GM19351 (cell line): ENCODE measurements around the gene OR2D3.
"Not testable (repeated sequence)": the region's sequence is repeated elsewhere in the genome, so short reads cannot be mapped to it uniquely, and the experiment has no call there.

Source experiments
- ATAC-seq: cut with Tn5 transposase; IDR thresholded peaks from one replicate; pipeline ENCODE4 v1.9.1; 2021; ENCODE audit warnings: mild to moderate bottlenecking, moderate library complexity; ENCODE audit not compliant: unreplicated experiment

The OR2D3 gene, protein sequence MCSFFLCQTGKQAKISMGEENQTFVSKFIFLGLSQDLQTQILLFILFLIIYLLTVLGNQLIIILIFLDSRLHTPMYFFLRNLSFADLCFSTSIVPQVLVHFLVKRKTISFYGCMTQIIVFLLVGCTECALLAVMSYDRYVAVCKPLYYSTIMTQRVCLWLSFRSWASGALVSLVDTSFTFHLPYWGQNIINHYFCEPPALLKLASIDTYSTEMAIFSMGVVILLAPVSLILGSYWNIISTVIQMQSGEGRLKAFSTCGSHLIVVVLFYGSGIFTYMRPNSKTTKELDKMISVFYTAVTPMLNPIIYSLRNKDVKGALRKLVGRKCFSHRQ

DNA sequence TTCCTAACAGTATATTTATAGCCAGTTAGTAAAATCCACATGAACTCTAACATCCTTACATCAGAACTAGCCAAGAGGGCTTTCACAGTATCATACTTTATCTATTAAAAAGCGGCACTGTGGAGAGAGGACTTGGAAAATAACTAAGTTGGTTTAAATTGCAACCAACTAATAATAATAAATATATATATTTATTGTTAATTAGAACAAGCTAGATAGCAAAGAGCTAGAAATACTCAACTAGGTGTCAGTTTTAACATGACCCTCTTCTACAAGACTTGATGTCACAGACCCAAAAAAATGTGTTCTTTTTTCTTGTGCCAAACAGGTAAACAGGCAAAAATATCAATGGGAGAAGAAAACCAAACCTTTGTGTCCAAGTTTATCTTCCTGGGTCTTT lies at the start of gene OR2D3:
TSS of gene OR2D3 (plus strand) at position 301 of the 400 bp plus-strand sequence. CDS start at position 301, 0 bp downstream.
- no peak for ATAC-seq

DNA sequence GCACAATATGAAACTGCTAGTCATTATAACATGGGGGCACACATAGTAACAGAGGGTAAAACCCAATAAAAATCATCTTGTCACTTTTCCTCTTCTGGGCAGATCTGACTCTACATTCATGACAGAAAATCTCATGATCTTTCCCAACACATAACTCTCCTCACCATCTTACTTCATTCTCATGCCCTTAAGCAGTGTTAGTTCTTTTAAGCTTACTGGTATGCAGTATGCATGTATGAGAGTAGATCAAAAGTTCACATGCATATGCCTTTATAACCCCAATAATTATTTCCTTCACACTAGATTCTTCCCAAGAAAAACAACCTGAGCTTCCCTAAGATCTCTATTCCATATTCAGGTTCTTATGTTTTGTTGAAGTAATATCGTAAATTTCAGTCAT lies 49.5 kb upstream of the OR2D3 start:
- no peak for ATAC-seq

GRCh38 chr11:6875761-6876160 lies 45.0 kb upstream of the OR2D3 start:
- no peak for ATAC-seq

GRCh38 chr11:6876325-6876724 lies 44.5 kb upstream of the OR2D3 start, which contains the start of gene OR10A4:
Gene OR10A4, plus strand, starts transcription at chr11:6876625. Its CDS starts 23 bp downstream, at chr11:6876648.
- no peak for ATAC-seq

- no peak for ATAC-seq
Measured at GRCh38 chr11:6876914-6877313, 43.9 kb upstream of the OR2D3 start.

- no peak for ATAC-seq
Measured at GRCh38 chr11:6882751-6883150, 38.1 kb upstream of the OR2D3 start.

DNA sequence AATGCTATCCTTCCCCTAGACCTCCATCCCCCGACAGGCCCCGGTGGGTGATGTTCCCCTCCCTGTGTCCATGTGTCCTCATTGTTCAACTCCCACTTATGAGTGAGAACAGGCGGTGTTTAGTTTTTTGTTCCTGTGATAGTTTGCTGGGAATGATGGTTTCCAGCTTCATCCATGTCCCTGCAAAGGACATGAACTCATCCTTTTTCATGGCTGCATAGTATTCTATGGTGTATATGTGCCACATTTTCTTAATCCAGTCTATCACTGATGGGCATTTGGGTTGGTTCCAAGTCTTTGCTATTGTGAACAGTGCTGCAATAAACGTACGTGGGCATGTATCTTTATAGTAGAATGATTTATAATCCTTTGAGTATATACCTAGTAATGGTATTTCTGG lies 33.1 kb upstream of the OR2D3 start:
- ATAC-seq, result not testable (repeated sequence)

GRCh38 chr11:6888830-6889229 lies 32.0 kb upstream of the OR2D3 start:
- ATAC-seq, result no peak

- peak; percentile 67 for ATAC-seq
Measured at GRCh38 chr11:6889835-6890234, 31.0 kb upstream of the OR2D3 start.

GRCh38 chr11:6892400-6892799 lies 28.4 kb upstream of the OR2D3 start, which contains the start of gene OR2D2:
Gene OR2D2, minus strand, starts transcription at chr11:6892500. Its CDS starts 0 bp downstream, at chr11:6892500.
- ATAC-seq, result no peak

DNA sequence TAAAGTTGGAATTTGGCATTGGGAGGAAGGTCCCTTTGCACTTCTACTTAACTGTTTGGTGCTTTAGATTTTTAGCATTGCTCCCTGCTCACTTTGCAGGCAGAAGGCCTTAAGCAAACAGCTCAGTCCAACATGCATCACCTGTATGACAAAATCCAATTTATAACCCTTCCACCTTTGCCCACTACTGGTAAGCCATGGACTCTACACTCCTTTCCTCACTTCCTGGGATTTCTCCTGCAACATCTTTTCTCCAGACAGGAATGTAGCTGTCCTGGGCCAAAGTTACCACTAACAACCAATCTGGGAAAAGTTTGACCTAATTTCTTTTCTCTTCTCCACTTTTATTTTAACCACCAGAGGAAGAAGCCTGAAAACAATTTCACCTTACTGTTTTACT lies 26.7 kb upstream of the OR2D3 start:
- no peak for ATAC-seq

GRCh38 chr11:6895010-6895409 lies 25.8 kb upstream of the OR2D3 start:
- ATAC-seq, result peak; percentile 97

GRCh38 chr11:6898911-6899310 lies 21.9 kb upstream of the OR2D3 start:
- ATAC-seq, result no peak

GRCh38 chr11:6900327-6900999 lies 20.3 kb upstream of the OR2D3 start:
- no peak for ATAC-seq

- not testable (repeated sequence) for ATAC-seq
Measured at GRCh38 chr11:6904804-6905203, 16.0 kb upstream of the OR2D3 start.

GRCh38 chr11:6911378-6911777 lies 9.4 kb upstream of the OR2D3 start:
- ATAC-seq, result no peak

GRCh38 chr11:6911948-6912347 lies 8.9 kb upstream of the OR2D3 start:
- ATAC-seq, result no peak

DNA sequence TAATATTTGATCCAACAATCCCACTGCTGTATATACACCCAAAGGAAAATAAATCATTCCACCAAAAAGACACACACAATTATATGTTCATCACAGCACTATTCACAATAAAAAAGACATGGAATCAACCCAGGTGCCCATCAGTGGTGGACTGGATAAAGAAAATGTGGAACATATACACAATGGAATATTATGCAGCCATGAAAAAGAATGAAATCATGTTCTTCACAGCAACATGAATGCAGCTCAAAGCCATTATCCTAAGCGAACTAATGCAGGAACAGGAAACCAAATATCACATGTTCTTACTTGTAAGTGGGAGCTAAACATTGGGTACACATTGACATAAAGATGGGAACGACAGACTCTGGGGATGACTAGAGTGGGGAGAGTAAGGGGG lies 1.1 kb upstream of the OR2D3 start:
- ATAC-seq, result no peak

- ATAC-seq, result no peak
Measured at GRCh38 chr11:6925007-6925577, 4.3 kb downstream of the OR2D3 start.

DNA sequence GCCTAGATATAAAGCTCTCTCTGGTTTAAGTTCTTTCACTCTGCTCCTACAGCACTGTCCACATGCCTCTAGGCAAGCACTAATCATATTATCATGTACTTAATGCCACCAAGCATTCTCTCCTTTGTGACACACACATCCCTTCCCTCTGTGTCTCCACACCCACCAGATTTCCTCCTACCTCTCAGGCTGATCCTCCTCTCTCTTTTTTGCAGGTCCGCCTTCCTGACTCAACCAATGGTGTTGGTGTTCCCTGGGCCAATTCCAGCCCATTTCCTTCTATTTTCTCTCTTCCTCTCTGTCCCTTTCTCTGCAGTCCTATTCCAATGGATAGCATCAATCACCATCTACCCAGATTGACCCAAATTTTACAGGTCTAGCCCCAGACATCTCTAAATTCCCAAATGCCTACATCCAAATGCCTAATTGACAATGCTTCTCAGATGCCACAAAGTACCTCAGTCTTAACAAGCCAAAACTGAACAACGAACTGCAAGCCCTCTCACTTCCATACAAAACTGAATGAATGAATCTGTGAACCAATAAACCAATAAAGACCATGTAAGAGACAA lies 4.9 kb downstream of the OR2D3 start:
- ATAC-seq, result peak; percentile 6

GRCh38 chr11:6926208-6927029 lies 5.6 kb downstream of the OR2D3 start, which contains the start of gene ZNF215:
Gene ZNF215, plus strand, starts transcription at chr11:6926426. Its CDS starts 5,847 bp downstream, at chr11:6932273.
- peak; percentile 68 for ATAC-seq
